ENCODE results near the gene SCD5. TPM values are rescaled to one million over a fixed set of nuclear protein-coding genes. Genes with fewer than 3 reads are reported as not detected.
A peak's percentile ranks its signal among the peaks of the same experiment; 100 is the strongest.

Gene SCD5
- total and polyA plus RNA-seq, 2 donors from 2014 or later = 41.2 to 55.7 TPM

DNA sequence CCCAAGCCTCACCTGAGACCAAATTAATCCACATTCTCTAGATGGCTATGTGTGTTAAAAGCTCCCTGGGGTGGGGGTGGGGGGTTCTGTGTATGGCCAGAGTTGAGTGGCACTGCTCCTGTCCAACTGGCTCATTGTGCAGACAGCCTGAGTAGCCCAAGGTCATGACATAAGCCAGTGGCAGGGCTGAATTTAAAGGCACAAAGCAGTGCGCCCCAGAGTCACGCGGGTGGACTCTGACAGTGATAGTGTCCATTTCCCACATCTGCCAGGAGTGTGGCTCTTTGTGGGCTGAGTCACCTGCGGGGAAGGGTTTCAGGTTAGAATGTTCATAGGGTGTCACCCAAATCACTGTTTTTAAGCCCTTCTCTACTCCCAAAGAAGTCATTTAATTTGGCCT lies 45.4 kb downstream of the SCD5 start:
- no peak for TF ChIP-seq CTCF (IDR thresholded peaks at IDR 0.05; ENCODE audit: borderline replicate concordance, extremely low read depth, insufficient read depth)
- Histone ChIP-seq H3K27ac (ENCODE audit: low read depth in 2 of 2, low read length in 2 of 2) (peak overlapping the region in 1 of 2 donors; percentile 18), H3K27me3 (ENCODE audit: control insufficient read depth, insufficient read depth, low read length) (no peaks in the 10 kb centered on the region), H3K4me1 (ENCODE audit: control insufficient read depth in 2 of 3, insufficient read depth in 2 of 3, low read depth in 1 of 3, low read length in 3 of 3) (peaks cover 4 to 20% (median 4%) of the 10 kb centered on the region in 3 donors), H3K36me3 (ENCODE audit: control insufficient read depth in 2 of 3, insufficient read depth in 3 of 3, low read length in 3 of 3) (no peaks in the 10 kb centered on the region), H3K4me3 (ENCODE audit: low read length in 3 of 3) (no peak overlapping the region), H3K9ac (ENCODE audit: low read length in 3 of 3) (no peak overlapping the region), H3K9me3 (ENCODE audit: control insufficient read depth in 2 of 3, insufficient read depth in 1 of 3, low read length in 3 of 3) (no peaks in the 10 kb centered on the region)
- no peak for DNase-seq
- no peak for FAIRE-seq
- intact Hi-C loops (cut with DNase I) = no loop called here

DNA sequence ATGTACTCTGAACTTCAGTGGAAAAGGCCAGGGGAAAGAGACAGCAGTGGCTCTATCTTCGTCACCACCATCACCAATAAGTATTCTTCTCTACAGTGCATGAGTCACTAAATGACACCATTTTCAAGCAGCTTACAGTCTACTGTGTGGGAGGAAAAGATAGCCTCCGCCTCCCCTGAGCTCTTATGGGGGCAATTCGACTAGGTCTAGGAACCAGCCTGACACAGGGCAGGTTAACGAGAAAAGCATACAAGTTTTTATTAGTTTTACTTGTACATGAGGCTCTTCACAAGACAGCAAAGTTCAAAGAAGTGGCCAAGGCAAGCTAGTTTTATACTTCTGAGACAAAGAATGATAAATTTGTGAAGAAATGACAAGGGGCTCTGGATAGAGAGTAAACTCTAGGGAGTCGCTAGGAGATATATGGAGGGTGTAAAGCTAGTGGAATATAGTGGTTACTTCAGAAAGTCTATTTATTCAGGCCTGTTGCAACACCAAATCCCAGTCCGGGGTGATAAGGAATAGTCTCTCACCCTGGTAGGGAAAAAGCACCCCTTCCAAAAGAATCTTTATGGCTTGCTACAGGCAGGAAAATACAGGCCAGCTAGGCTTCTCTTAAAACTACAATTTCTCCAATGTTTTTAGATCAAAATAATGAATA lies 49.7 kb downstream of the SCD5 start:
- no peak overlapping the region for H3K4me3 ChIP-seq (ENCODE audit: low read length in 3 of 3)
- no peaks in the 10 kb centered on the region for H3K36me3 ChIP-seq (ENCODE audit: control insufficient read depth in 2 of 3, insufficient read depth in 3 of 3, low read length in 3 of 3)
- DNase-seq = no peak
- H3K4me1 ChIP-seq (ENCODE audit: control insufficient read depth in 2 of 3, insufficient read depth in 2 of 3, low read depth in 1 of 3, low read length in 3 of 3) = peaks cover 10 to 51% (median 11%) of the 10 kb centered on the region in 3 donors
- peak overlapping the region in 1 of 2 donors; percentile 90 for H3K27ac ChIP-seq (ENCODE audit: low read depth in 2 of 2, low read length in 2 of 2)
- FAIRE-seq = no peak
- H3K9ac ChIP-seq (ENCODE audit: low read length in 3 of 3) = no peak overlapping the region
- no peak for TF ChIP-seq CTCF (IDR thresholded peaks at IDR 0.05; ENCODE audit: borderline replicate concordance, extremely low read depth, insufficient read depth)
- no peaks in the 10 kb centered on the region for H3K27me3 ChIP-seq (ENCODE audit: control insufficient read depth, insufficient read depth, low read length)
- intact Hi-C loops (cut with DNase I) = no loop called here
- H3K9me3 ChIP-seq (ENCODE audit: control insufficient read depth in 2 of 3, insufficient read depth in 1 of 3, low read length in 3 of 3) = no peaks in the 10 kb centered on the region

DNA sequence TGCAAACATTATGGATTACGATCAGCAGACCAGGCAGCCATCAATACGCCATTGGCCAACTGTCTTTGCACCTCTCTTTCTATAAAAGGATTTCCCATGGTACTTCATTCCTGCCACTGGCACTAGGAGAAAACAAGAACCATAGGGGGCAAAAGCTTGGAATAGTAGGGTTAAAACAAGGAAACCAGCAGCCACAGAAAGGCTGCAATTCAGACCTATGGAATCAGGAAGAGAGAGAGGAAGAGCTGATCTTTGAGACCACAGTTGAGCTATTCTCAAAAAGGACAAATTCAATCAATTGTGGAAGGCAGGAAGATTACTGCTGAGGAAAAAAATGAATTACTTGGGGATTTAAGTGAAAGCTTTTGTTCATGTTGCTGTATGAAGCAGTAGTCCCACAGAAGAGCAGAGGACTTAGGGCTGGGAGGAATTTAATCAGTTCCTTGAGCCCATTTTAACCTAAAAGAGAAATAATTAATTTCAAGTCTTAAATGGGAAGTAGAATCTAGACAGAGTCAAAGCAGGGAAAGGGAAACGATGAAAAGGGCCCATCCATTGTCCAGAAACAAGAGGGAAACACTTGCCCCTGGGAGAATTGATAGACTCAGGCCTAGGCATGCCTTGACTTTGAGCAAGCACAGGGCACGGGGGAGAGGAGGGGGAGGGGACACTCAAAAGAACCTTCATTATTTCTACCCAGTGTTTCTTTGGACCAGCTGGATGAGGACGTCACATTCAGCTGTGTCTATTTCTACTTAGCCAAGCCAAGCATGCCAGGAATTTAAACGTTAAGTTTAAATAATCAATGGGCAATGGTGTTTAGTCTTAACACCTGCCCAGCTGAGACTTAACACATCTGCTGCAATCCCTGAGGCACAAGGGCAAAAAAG lies 50.7 kb downstream of the SCD5 start:
- DNase-seq = peak in 1 of 5 donors; percentile 41
- Histone ChIP-seq H3K27ac (ENCODE audit: low read depth in 2 of 2, low read length in 2 of 2) (peak overlapping the region; percentile 69 to 90), H3K4me1 (ENCODE audit: control insufficient read depth in 2 of 3, insufficient read depth in 2 of 3, low read depth in 1 of 3, low read length in 3 of 3) (peaks cover 10 to 51% (median 11%) of the 10 kb centered on the region in 3 donors), H3K36me3 (ENCODE audit: control insufficient read depth in 2 of 3, insufficient read depth in 3 of 3, low read length in 3 of 3) (no peaks in the 10 kb centered on the region), H3K27me3 (ENCODE audit: control insufficient read depth, insufficient read depth, low read length) (no peaks in the 10 kb centered on the region), H3K9ac (ENCODE audit: low read length in 3 of 3) (peak overlapping the region in 1 of 3 donors; percentile 44), H3K4me3 (ENCODE audit: low read length in 3 of 3) (peak overlapping the region in 1 of 3 donors; percentile 17), H3K9me3 (ENCODE audit: control insufficient read depth in 2 of 3, insufficient read depth in 1 of 3, low read length in 3 of 3) (no peaks in the 10 kb centered on the region)
- TF ChIP-seq CTCF (IDR thresholded peaks at IDR 0.05; ENCODE audit: borderline replicate concordance, extremely low read depth, insufficient read depth) = no peak
- intact Hi-C loops (cut with DNase I) = no loop called here
- no peak for FAIRE-seq
